H9 (cell line): ENCODE measurements around the gene COL27A1. TPM values are rescaled to one million over a fixed set of nuclear protein-coding genes. Genes with fewer than 3 reads are reported as not detected.

Experiments used
- DNase-seq: peaks from one replicate; pipeline ENCODE4 v3.0.0-alpha.2; 2017
- H2AFZ ChIP-seq: one replicate; pipeline ENCODE4 v1.6.1; 2013; ENCODE audit warnings: mild to moderate bottlenecking, low read length, control low read depth, moderate library complexity
- H2AK5ac ChIP-seq: 2 replicates; pipeline ENCODE4 v1.6.1; 2013; ENCODE audit warnings: low read length, control low read depth, mixed read lengths; ENCODE audit not compliant: insufficient read length
- H2BK120ac ChIP-seq: one replicate; pipeline ENCODE4 v1.6.1; 2013; ENCODE audit warnings: low read depth, mild to moderate bottlenecking, low read length, control low read depth, inconsistent platforms; ENCODE audit not compliant: poor library complexity, severe bottlenecking
- H2BK12ac ChIP-seq: 2 replicates; pipeline ENCODE4 v1.6.1; 2013; ENCODE audit warnings: low read length, control low read depth, mixed read lengths, low read depth; ENCODE audit not compliant: insufficient read length
- H2BK15ac ChIP-seq: 2 replicates; pipeline ENCODE4 v1.6.1; 2013; ENCODE audit warnings: low read depth, low read length, control low read depth
- H2BK20ac ChIP-seq: one replicate; pipeline ENCODE4 v1.6.1; 2013; ENCODE audit warnings: low read depth, mild to moderate bottlenecking, low read length, control low read depth, inconsistent platforms; ENCODE audit not compliant: poor library complexity, severe bottlenecking
- H2BK5ac ChIP-seq: 2 replicates; pipeline ENCODE4 v1.6.1; 2013; ENCODE audit warnings: low read length, control low read depth, mixed read lengths; ENCODE audit not compliant: insufficient read length
- H3K14ac ChIP-seq: 2 replicates; pipeline ENCODE4 v1.6.1; 2013; ENCODE audit warnings: low read length, control low read depth; ENCODE audit not compliant: insufficient read depth
- H3K18ac ChIP-seq: 2 replicates; pipeline ENCODE4 v1.6.1; 2013; ENCODE audit warnings: low read depth, mild to moderate bottlenecking, mixed read lengths, low read length, control low read depth; ENCODE audit not compliant: insufficient read length
- H3K23ac ChIP-seq: 2 replicates; pipeline ENCODE4 v1.6.1; 2013; ENCODE audit warnings: low read length, control low read depth, mixed read lengths, low read depth; ENCODE audit not compliant: insufficient read length
- H3K23me2 ChIP-seq: 2 replicates; pipeline ENCODE4 v1.6.1; 2013; ENCODE audit warnings: low read depth, mild to moderate bottlenecking, mixed read lengths, low read length, control low read depth; ENCODE audit not compliant: insufficient read length, poor library complexity, severe bottlenecking
- H3K27ac ChIP-seq: 2 replicates; pipeline ENCODE4 v1.5.1; 2013; ENCODE audit warnings: low read length, control low read depth, mixed read lengths, low read depth; ENCODE audit not compliant: insufficient read length
- H3K27me3 ChIP-seq: 2 replicates; pipeline ENCODE4 v1.6.1; 2013; ENCODE audit warnings: low read length, control low read depth, inconsistent platforms; ENCODE audit not compliant: insufficient read depth
- H3K4ac ChIP-seq: 2 replicates; pipeline ENCODE4 v1.6.1; 2013; ENCODE audit warnings: low read depth, mild to moderate bottlenecking, control low read depth, inconsistent platforms, low read length, moderate library complexity
- H3K4me1 ChIP-seq: 2 replicates; pipeline ENCODE4 v1.6.1; 2013; ENCODE audit warnings: low read length, control low read depth, inconsistent platforms; ENCODE audit not compliant: insufficient read depth
- H3K4me2 ChIP-seq: 2 replicates; pipeline ENCODE4 v1.6.1; 2013; ENCODE audit warnings: low read length, control low read depth, mixed read lengths; ENCODE audit not compliant: insufficient read length, insufficient read depth
- H3K56ac ChIP-seq: 2 replicates; pipeline ENCODE4 v1.6.1; 2013; ENCODE audit warnings: low read depth, mild to moderate bottlenecking, mixed read lengths, low read length, control low read depth; ENCODE audit not compliant: insufficient read length
- H3K79me1 ChIP-seq: 2 replicates; pipeline ENCODE4 v1.6.1; 2013; ENCODE audit warnings: low read depth, mild to moderate bottlenecking, moderate library complexity, low read length, control low read depth, inconsistent platforms; ENCODE audit not compliant: insufficient read depth, poor library complexity, severe bottlenecking
- H3K79me2 ChIP-seq: 2 replicates; pipeline ENCODE4 v1.6.1; 2013; ENCODE audit warnings: low read length, control low read depth, inconsistent platforms; ENCODE audit not compliant: insufficient read depth
- H3K9ac ChIP-seq: 2 replicates; pipeline ENCODE4 v1.6.1; 2013; ENCODE audit warnings: low read length, control low read depth, mixed read lengths; ENCODE audit not compliant: insufficient read length; ENCODE audit errors: extremely low read depth
- H3K9me3 ChIP-seq: one replicate; pipeline ENCODE4 v1.6.1; 2013; ENCODE audit warnings: low read depth, low read length, inconsistent platforms; ENCODE audit not compliant: control insufficient read depth
- H3T11ph ChIP-seq: one replicate; pipeline ENCODE4 v1.6.1; 2013; ENCODE audit warnings: mild to moderate bottlenecking, low read length, control low read depth, inconsistent platforms
- H4K20me1 ChIP-seq: one replicate; pipeline ENCODE4 v1.6.1; 2013; ENCODE audit not compliant: control insufficient read depth, insufficient read length, insufficient read depth
- H4K5ac ChIP-seq: 2 replicates; pipeline ENCODE4 v1.6.1; 2013; ENCODE audit warnings: low read depth, mild to moderate bottlenecking, mixed read lengths, low read length, control low read depth; ENCODE audit not compliant: insufficient read length
- H4K8ac ChIP-seq: replicated peaks from 2 replicates; pipeline ENCODE4 v1.6.1; 2013; ENCODE audit warnings: low read length, control low read depth, mixed read lengths, low read depth; ENCODE audit not compliant: insufficient read length
- H4K91ac ChIP-seq: 2 replicates; pipeline ENCODE4 v1.6.1; 2013; ENCODE audit warnings: low read depth, mild to moderate bottlenecking, moderate library complexity, mixed read lengths, low read length, control low read depth; ENCODE audit not compliant: insufficient read length
- H3K27ac Mint-ChIP-seq, 3 experiments: 2 replicates in 2 of 3; 3 replicates in 1 of 3; pipeline ENCODE4 v1.8.0; 2020 to 2021; ENCODE audit warnings: mixed read lengths in 3 of 3, mild to moderate bottlenecking in 1 of 3, moderate library complexity in 1 of 3
- H3K27me3 Mint-ChIP-seq: 2 replicates; pipeline ENCODE4 v1.8.0; 2021; ENCODE audit warnings: low read depth, mild to moderate bottlenecking, moderate library complexity, mixed read lengths
- H3K36me3 Mint-ChIP-seq, 3 experiments: 2 replicates in 2 of 3; 3 replicates in 1 of 3; pipeline ENCODE4 v1.8.0; 2020 to 2021; ENCODE audit warnings: low read depth in 3 of 3, mixed read lengths in 3 of 3; ENCODE audit not compliant: insufficient read depth in 1 of 3
- H3K4me1 Mint-ChIP-seq, 2 experiments: 2 replicates each; pipeline ENCODE4 v1.8.0; 2020; ENCODE audit warnings: mixed read lengths in 2 of 2
- H3K4me3 Mint-ChIP-seq, 2 experiments: 2 replicates in 1 of 2; 3 replicates in 1 of 2; pipeline ENCODE4 v1.8.0; 2020 to 2021; ENCODE audit warnings: mild to moderate bottlenecking in 2 of 2, mixed read lengths in 2 of 2, moderate library complexity in 1 of 2
- H3K9me3 Mint-ChIP-seq, 2 experiments: 2 replicates in 1 of 2; 3 replicates in 1 of 2; pipeline ENCODE4 v1.8.0; 2020; ENCODE audit warnings: mild to moderate bottlenecking in 2 of 2, mixed read lengths in 2 of 2, moderate library complexity in 1 of 2
- WGBS: extraction: QIAGEN DNeasy Blood & Tissue Kit; methylation state at CpG from one replicate; pipeline ENCODE4 v1.1.7; 2013; ENCODE audit warnings: missing lambda C conversion rate, low lambda C conversion rate, mixed read lengths; ENCODE audit not compliant: insufficient read length; ENCODE audit errors: extremely low coverage; 5-methylcytosine and 5-hydroxymethylcytosine counted together
- total RNA-seq: library from RNA; stranded (reverse); gene quantifications from 2 replicates; pipeline ENCODE4 v1.2.1, GENCODE V29; 2021
- TF ChIP-seq, protein P1 (sequence below): fragments of 200-600 bp; sonication (generic); conservative IDR thresholded peaks from 3 replicates; pipeline ENCODE4 v1.8.0; 2021; ENCODE audit warnings: antibody characterized with exemption, mild to moderate bottlenecking

The COL27A1 gene
- total RNA-seq, 1 experiment from 2014 or later: 17.9 TPM

DNA sequence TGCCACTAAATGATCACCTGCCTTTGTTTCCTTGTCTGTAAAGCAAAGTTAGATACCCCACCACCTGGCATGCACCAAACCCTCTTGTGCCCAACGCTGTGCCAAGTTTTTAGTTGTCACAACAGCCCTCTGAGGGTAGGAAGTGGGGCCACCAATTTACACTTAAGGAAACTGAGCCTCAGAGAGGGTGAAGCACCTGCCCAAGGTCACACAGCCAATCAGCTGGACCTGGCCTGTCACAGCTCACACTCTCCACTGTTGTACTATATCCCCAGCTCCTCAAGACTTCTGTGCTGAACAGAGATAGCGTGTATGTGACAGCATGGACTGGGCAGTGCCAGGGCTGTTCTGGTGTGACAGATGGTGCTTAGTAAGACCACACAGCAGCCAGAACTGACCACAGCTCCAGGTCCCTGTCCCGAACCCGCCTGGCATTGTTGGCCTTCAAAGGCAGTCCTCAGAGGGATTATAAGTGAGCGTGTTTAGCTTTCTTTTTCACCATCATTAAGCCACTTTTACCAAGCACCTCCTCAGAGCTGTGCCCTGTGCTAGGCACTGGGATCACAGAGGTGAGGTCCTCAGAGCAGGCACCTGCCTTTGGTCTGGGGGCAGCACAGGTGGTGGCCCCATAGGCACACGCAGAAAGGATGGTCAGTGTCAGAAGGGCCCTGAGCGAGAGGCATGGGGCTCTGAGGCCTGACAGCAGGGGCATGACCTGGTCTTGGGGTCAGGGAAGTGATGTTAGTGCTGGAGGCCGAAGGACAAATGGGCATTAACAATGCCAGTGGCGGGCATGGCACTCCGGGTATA lies 71.1 kb downstream of the COL27A1 start:
- H3K4me1 ChIP-seq: 0 out of 2 replicates have a peak, but pooled peaks cover 3% of the 10 kb centered on the region
- H4K5ac ChIP-seq: no peak overlapping the region
- H4K8ac ChIP-seq: no peak overlapping the region
- Mint-ChIP-seq H3K36me3 (no peaks in the 10 kb centered on the region), H3K4me1 (peaks cover 37 to 53% of the 10 kb centered on the region in 2 experiments), H3K9me3 (no peaks in the 10 kb centered on the region; a peak in 2 of 5 replicates), H3K27ac (no peak overlapping the region), H3K27me3 (peaks cover 5% of the 10 kb centered on the region), H3K4me3 (no peak overlapping the region; a peak in 1 of 5 replicates)
- H3T11ph ChIP-seq: no peak overlapping the region
- no peak overlapping the region for H3K9ac ChIP-seq
- no peak overlapping the region for H2BK12ac ChIP-seq
- no peak overlapping the region for H2AFZ ChIP-seq
- no peaks in the 10 kb centered on the region for H3K23me2 ChIP-seq
- WGBS: no CpG with 5 or more reads among the region's 10 CpGs
- no peak overlapping the region for H3K56ac ChIP-seq
- H3K79me2 ChIP-seq: no peaks in the 10 kb centered on the region
- H3K9me3 ChIP-seq: no peaks in the 10 kb centered on the region
- no peaks in the 10 kb centered on the region for H3K27me3 ChIP-seq
- H4K91ac ChIP-seq: no peak overlapping the region
- H2AK5ac ChIP-seq: no peak overlapping the region
- no peaks in the 10 kb centered on the region for H4K20me1 ChIP-seq
- H2BK20ac ChIP-seq: no peak overlapping the region
- H2BK120ac ChIP-seq: no peak overlapping the region
- no peak overlapping the region for H3K4me2 ChIP-seq
- no peak overlapping the region for H3K27ac ChIP-seq
- no peak overlapping the region for H3K4ac ChIP-seq
- no peak overlapping the region for H3K23ac ChIP-seq
- TF ChIP-seq, protein P1, sequence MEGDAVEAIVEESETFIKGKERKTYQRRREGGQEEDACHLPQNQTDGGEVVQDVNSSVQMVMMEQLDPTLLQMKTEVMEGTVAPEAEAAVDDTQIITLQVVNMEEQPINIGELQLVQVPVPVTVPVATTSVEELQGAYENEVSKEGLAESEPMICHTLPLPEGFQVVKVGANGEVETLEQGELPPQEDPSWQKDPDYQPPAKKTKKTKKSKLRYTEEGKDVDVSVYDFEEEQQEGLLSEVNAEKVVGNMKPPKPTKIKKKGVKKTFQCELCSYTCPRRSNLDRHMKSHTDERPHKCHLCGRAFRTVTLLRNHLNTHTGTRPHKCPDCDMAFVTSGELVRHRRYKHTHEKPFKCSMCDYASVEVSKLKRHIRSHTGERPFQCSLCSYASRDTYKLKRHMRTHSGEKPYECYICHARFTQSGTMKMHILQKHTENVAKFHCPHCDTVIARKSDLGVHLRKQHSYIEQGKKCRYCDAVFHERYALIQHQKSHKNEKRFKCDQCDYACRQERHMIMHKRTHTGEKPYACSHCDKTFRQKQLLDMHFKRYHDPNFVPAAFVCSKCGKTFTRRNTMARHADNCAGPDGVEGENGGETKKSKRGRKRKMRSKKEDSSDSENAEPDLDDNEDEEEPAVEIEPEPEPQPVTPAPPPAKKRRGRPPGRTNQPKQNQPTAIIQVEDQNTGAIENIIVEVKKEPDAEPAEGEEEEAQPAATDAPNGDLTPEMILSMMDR: no peak
- no peak for DNase-seq
- H2BK5ac ChIP-seq: no peak overlapping the region
- H3K18ac ChIP-seq: no peak overlapping the region
- H2BK15ac ChIP-seq: no peak overlapping the region; the same call in 1 of the 2 replicates
- H3K14ac ChIP-seq: no peak overlapping the region
- no peaks in the 10 kb centered on the region for H3K79me1 ChIP-seq
